ENCODE results near the gene NXNL1. TPM values are rescaled to one million over a fixed set of nuclear protein-coding genes. Genes with fewer than 3 reads are reported as not detected.

NXNL1 gene
- total and polyA plus RNA-seq, 8 donors, result 0.19 TPM; not detected in 7

DNA sequence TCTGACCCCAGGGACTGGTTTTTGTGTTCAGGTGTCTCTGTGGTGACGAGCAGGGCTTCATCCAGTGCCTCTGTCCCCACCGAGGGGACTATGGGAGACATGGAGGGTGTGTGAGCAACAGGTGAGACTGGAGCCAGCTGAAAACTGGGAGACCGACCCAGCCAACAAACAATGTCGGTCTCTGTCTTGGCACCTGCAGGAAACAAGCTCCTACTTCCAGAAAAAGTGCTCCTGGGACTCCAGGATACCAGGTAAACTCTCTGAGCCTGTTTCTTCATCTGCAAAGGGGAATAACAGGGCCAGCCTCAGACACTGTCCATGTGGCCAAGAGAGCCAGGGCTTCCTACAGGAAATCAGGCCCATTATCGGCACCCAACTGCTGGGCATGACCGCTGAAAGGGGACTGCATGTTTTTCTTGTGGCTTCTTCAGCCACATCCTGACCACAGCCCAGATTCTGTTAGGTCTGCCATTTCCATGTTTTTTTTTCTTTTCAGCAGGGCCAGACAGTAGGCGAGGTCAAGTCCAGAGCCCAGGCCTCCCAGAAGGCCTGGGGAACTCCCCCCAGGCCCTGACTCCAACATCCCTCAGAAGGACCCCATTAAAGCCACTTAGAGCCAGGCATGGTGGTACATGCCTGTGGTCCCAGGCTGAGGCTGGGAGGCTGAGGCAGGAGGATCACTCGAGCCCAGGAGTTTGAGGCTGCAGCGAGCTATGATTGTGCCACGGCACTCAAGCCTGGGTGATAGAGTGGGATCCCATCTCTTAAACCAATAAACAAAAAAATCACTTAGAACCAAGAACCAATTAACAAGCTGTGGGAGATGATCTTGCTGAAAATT lies 54.5 kb downstream of the NXNL1 start:
- Histone ChIP-seq H3K4me1 (no peaks in the 10 kb centered on the region), H3K9me3 (no peaks in the 10 kb centered on the region), H3K4me3 (peak overlapping the region in 2 of 4 donors; percentile 22 to 40), H3K27ac (peak overlapping the region; percentile 28 to 73 (median 54)), H3K27me3 (no peaks in the 10 kb centered on the region), H3K36me3 (no peaks in the 10 kb centered on the region)
- intact Hi-C loops (cut with DNase I), result no loop called here
- WGBS, 2 donors, result 77 to 79% methylated on average over 10 of the region's 10 CpGs
- no peak for DNase-seq
- TF ChIP-seq, protein P1, sequence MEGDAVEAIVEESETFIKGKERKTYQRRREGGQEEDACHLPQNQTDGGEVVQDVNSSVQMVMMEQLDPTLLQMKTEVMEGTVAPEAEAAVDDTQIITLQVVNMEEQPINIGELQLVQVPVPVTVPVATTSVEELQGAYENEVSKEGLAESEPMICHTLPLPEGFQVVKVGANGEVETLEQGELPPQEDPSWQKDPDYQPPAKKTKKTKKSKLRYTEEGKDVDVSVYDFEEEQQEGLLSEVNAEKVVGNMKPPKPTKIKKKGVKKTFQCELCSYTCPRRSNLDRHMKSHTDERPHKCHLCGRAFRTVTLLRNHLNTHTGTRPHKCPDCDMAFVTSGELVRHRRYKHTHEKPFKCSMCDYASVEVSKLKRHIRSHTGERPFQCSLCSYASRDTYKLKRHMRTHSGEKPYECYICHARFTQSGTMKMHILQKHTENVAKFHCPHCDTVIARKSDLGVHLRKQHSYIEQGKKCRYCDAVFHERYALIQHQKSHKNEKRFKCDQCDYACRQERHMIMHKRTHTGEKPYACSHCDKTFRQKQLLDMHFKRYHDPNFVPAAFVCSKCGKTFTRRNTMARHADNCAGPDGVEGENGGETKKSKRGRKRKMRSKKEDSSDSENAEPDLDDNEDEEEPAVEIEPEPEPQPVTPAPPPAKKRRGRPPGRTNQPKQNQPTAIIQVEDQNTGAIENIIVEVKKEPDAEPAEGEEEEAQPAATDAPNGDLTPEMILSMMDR (IDR thresholded peaks at IDR 0.05), result no peak
- ATAC-seq, result peak in 1 of 4 donors; percentile 18
- no peak for FAIRE-seq

Other genes with a start within 250 kb of the NXNL1 start
- 10 to 100 TPM; 12.8 to 22.4 (median 16.4) TPM for gene USE1, start 245.6 kb downstream of the NXNL1 start, total RNA-seq
- gene USE1, start 245.6 kb downstream of the NXNL1 start, polyA plus RNA-seq, result 10 to 100 TPM; 43.3 to 46.6 TPM
- 10 to 100 TPM; 13.4 to 19.6 (median 16.9) TPM for gene OCEL1, start 234.7 kb downstream of the NXNL1 start, total RNA-seq
- gene OCEL1, start 234.7 kb downstream of the NXNL1 start, polyA plus RNA-seq, result 10 to 100 TPM; 20.9 to 28.4 TPM
- gene NR2F6, start 215.0 kb downstream of the NXNL1 start, total RNA-seq, result 10 to 100 TPM; 32.5 to 51.2 (median 39.7) TPM
- 10 to 100 TPM; 21.3 to 23.5 TPM for gene NR2F6, start 215.0 kb downstream of the NXNL1 start, polyA plus RNA-seq
- 1 to 10 TPM; 1.2 to 2.9 (median 1.8) TPM for gene USHBP1, start 196.2 kb downstream of the NXNL1 start, total RNA-seq
- 10 to 100 TPM in 1 of 2 donors, 1 to 10 TPM in 1; 9.3 to 11.1 TPM for gene USHBP1, start 196.2 kb downstream of the NXNL1 start, polyA plus RNA-seq
- gene BABAM1, start 193.5 kb downstream of the NXNL1 start, total RNA-seq, result 10 to 100 TPM; 25.5 to 46.8 (median 31.8) TPM
- 10 to 100 TPM; 64.1 to 71.1 TPM for gene BABAM1, start 193.5 kb downstream of the NXNL1 start, polyA plus RNA-seq
- gene ANKLE1, start 179.0 kb downstream of the NXNL1 start, total RNA-seq, result under 1 TPM in 5 of 6 donors, not detected in 1; 0.04 to 0.59 (median 0.12) TPM
- gene ANKLE1, start 179.0 kb downstream of the NXNL1 start, polyA plus RNA-seq, result under 1 TPM; 0.23 to 0.35 TPM
- 1 to 10 TPM; 5.2 to 8.6 (median 6.0) TPM for gene ABHD8, start 157.5 kb downstream of the NXNL1 start, total RNA-seq
- gene ABHD8, start 157.5 kb downstream of the NXNL1 start, polyA plus RNA-seq, result 1 to 10 TPM; 8.5 TPM
- 10 to 100 TPM; 32.4 to 41.9 (median 37.1) TPM for gene MRPL34, start 155.1 kb downstream of the NXNL1 start, total RNA-seq
- 10 to 100 TPM; 42.9 to 78.1 TPM for gene MRPL34, start 155.1 kb downstream of the NXNL1 start, polyA plus RNA-seq
- 10 to 100 TPM in 3 of 6 donors, 1 to 10 TPM in 3; 6.1 to 12.4 (median 9.3) TPM for gene DDA1, start 151.4 kb downstream of the NXNL1 start, total RNA-seq
- 10 to 100 TPM; 21.4 to 25.4 TPM for gene DDA1, start 151.4 kb downstream of the NXNL1 start, polyA plus RNA-seq
- 10 to 100 TPM in 1 of 6 donors, 1 to 10 TPM in 5; 4.9 to 10.2 (median 5.4) TPM for gene ANO8, start 126.1 kb downstream of the NXNL1 start, total RNA-seq
- 10 to 100 TPM in 1 of 2 donors, 1 to 10 TPM in 1; 7.1 to 19.0 TPM for gene ANO8, start 126.1 kb downstream of the NXNL1 start, polyA plus RNA-seq
- gene GTPBP3, start 123.4 kb downstream of the NXNL1 start, total RNA-seq, result 10 to 100 TPM in 3 of 6 donors, 1 to 10 TPM in 3; 9.1 to 15.2 (median 11.2) TPM
- 10 to 100 TPM; 17.9 to 28.2 TPM for gene GTPBP3, start 123.4 kb downstream of the NXNL1 start, polyA plus RNA-seq
- 10 to 100 TPM; 32.0 to 86.5 (median 58.4) TPM for gene PLVAP, start 83.6 kb downstream of the NXNL1 start, total RNA-seq
- 10 to 100 TPM; 70.5 to 87.6 TPM for gene PLVAP, start 83.6 kb downstream of the NXNL1 start, polyA plus RNA-seq
- gene CCDC194, start 66.7 kb downstream of the NXNL1 start, total RNA-seq, result under 1 TPM in 2 of 6 donors, not detected in 4; 0.23 to 0.56 TPM
- not detected for gene CCDC194, start 66.7 kb downstream of the NXNL1 start, polyA plus RNA-seq
- gene BST2, start 55.3 kb downstream of the NXNL1 start, total RNA-seq, result 10 to 100 TPM in 4 of 6 donors, 1 to 10 TPM in 2; 3.9 to 34.6 (median 15.4) TPM
- 10 to 100 TPM; 15.7 to 17.3 TPM for gene BST2, start 55.3 kb downstream of the NXNL1 start, polyA plus RNA-seq
- 10 to 100 TPM; 20.6 to 27.3 (median 23.5) TPM for gene MVB12A, start 40.9 kb downstream of the NXNL1 start, total RNA-seq
- gene MVB12A, start 40.9 kb downstream of the NXNL1 start, polyA plus RNA-seq, result 10 to 100 TPM; 43.7 to 58.7 TPM
- gene TMEM221, start 12.3 kb downstream of the NXNL1 start, total RNA-seq, result under 1 TPM; 0.13 to 1.00 (median 0.46) TPM
- gene TMEM221, start 12.3 kb downstream of the NXNL1 start, polyA plus RNA-seq, result under 1 TPM; 0.16 to 0.42 TPM
- gene SLC27A1, start 9.6 kb upstream of the NXNL1 start, total RNA-seq, result 10 to 100 TPM in 3 of 6 donors, 1 to 10 TPM in 3; 9.4 to 18.1 (median 10.2) TPM
- gene SLC27A1, start 9.6 kb upstream of the NXNL1 start, polyA plus RNA-seq, result 10 to 100 TPM; 31.4 to 37.1 TPM
- gene PGLS, start 50.7 kb upstream of the NXNL1 start, total RNA-seq, result 10 to 100 TPM; 28.8 to 53.8 (median 46.6) TPM
- gene PGLS, start 50.7 kb upstream of the NXNL1 start, polyA plus RNA-seq, result 10 to 100 TPM; 53.6 to 65.8 TPM
- gene COLGALT1, start 94.7 kb upstream of the NXNL1 start, total RNA-seq, result 10 to 100 TPM; 13.5 to 50.6 (median 19.5) TPM
- gene COLGALT1, start 94.7 kb upstream of the NXNL1 start, polyA plus RNA-seq, result 10 to 100 TPM; 27.6 to 34.4 TPM
- gene UNC13A, start 227.4 kb upstream of the NXNL1 start, total RNA-seq, result 1 to 10 TPM in 3 of 6 donors, under 1 TPM in 3; 0.92 to 5.3 (median 1.3) TPM
- 10 to 100 TPM in 1 of 2 donors, 1 to 10 TPM in 1; 4.1 to 10.5 TPM for gene UNC13A, start 227.4 kb upstream of the NXNL1 start, polyA plus RNA-seq